ENCODE results near the gene VTI1A.
"Not testable (repeated sequence)": the region's sequence is repeated elsewhere in the genome, so short reads cannot be mapped to it uniquely, and the experiment has no call there.

The VTI1A gene

GRCh38 chr10:112706577-112706976 is 259.6 kb downstream of the VTI1A start:
- DNase-seq (ENCODE audit: low read depth, low spot score): no peak

GRCh38 chr10:112708461-112708860 is 261.4 kb downstream of the VTI1A start:
- no peak for DNase-seq (ENCODE audit: low read depth, low spot score)
- H3K27ac ChIP-seq: no peak overlapping the region

More at GRCh38 chr10:112706577-112706976, 259.6 kb downstream of the VTI1A start:
- H3K27ac ChIP-seq: no peak overlapping the region

- DNase-seq (ENCODE audit: low read depth, low spot score): no peak
Observed at GRCh38 chr10:112710528-112710927, 263.5 kb downstream of the VTI1A start.

GRCh38 chr10:112711366-112711765 is 264.4 kb downstream of the VTI1A start:
- no peak for DNase-seq (ENCODE audit: low read depth, low spot score)
- H3K27ac ChIP-seq: no peak overlapping the region

More at GRCh38 chr10:112710528-112710927, 263.5 kb downstream of the VTI1A start:
- H3K27ac ChIP-seq: no peak overlapping the region

- no peak for DNase-seq (ENCODE audit: low read depth, low spot score)
Observed at GRCh38 chr10:112712536-112712935, 265.5 kb downstream of the VTI1A start.

GRCh38 chr10:112713411-112713810 is 266.4 kb downstream of the VTI1A start:
- no peak overlapping the region for H3K27ac ChIP-seq
- DNase-seq (ENCODE audit: low read depth, low spot score): no peak

More at GRCh38 chr10:112712536-112712935, 265.5 kb downstream of the VTI1A start:
- H3K27ac ChIP-seq: no peak overlapping the region

- peak overlapping the region; percentile 39 for H3K27ac ChIP-seq
Observed at GRCh38 chr10:112715581-112715980, 268.6 kb downstream of the VTI1A start.

GRCh38 chr10:112716076-112716475 is 269.1 kb downstream of the VTI1A start:
- no peak for DNase-seq (ENCODE audit: low read depth, low spot score)
- peak overlapping the region; percentile 39 for H3K27ac ChIP-seq

More at GRCh38 chr10:112715581-112715980, 268.6 kb downstream of the VTI1A start:
- no peak for DNase-seq (ENCODE audit: low read depth, low spot score)

GRCh38 chr10:112716924-112717413 is 270.0 kb downstream of the VTI1A start:
- no peak for DNase-seq (ENCODE audit: low read depth, low spot score)
- no peak overlapping the region for H3K27ac ChIP-seq

- DNase-seq (ENCODE audit: low read depth, low spot score): no peak
- H3K27ac ChIP-seq: no peak overlapping the region
Observed at GRCh38 chr10:112720178-112720577, 273.2 kb downstream of the VTI1A start.

- DNase-seq (ENCODE audit: low read depth, low spot score): no peak
Observed at GRCh38 chr10:112721080-112721698, 274.2 kb downstream of the VTI1A start.

GRCh38 chr10:112722758-112723157 is 275.7 kb downstream of the VTI1A start:
- no peak for DNase-seq (ENCODE audit: low read depth, low spot score)

More at GRCh38 chr10:112721080-112721698, 274.2 kb downstream of the VTI1A start:
- no peak overlapping the region for H3K27ac ChIP-seq

GRCh38 chr10:112723876-112724275 is 276.9 kb downstream of the VTI1A start:
- no peak for DNase-seq (ENCODE audit: low read depth, low spot score)
- no peak overlapping the region for H3K27ac ChIP-seq

More at GRCh38 chr10:112722758-112723157, 275.7 kb downstream of the VTI1A start:
- no peak overlapping the region for H3K27ac ChIP-seq

- no peak for DNase-seq (ENCODE audit: low read depth, low spot score)
- no peak overlapping the region for H3K27ac ChIP-seq
Observed at GRCh38 chr10:112724404-112724991, 277.5 kb downstream of the VTI1A start.

- no peak overlapping the region for H3K27ac ChIP-seq
- DNase-seq (ENCODE audit: low read depth, low spot score): no peak
Observed at GRCh38 chr10:112728118-112728883, 281.3 kb downstream of the VTI1A start.

GRCh38 chr10:112728997-112729396 is 282.0 kb downstream of the VTI1A start:
- no peak for DNase-seq (ENCODE audit: low read depth, low spot score)
- no peak overlapping the region for H3K27ac ChIP-seq

GRCh38 chr10:112731450-112731849 is 284.4 kb downstream of the VTI1A start:
- peak overlapping the region; percentile 52 for H3K27ac ChIP-seq
- DNase-seq (ENCODE audit: low read depth, low spot score): not testable (repeated sequence)

- H3K27ac ChIP-seq: peak overlapping the region; percentile 52
- no peak for DNase-seq (ENCODE audit: low read depth, low spot score)
Observed at GRCh38 chr10:112732277-112732921, 285.4 kb downstream of the VTI1A start.

- no peak for DNase-seq (ENCODE audit: low read depth, low spot score)
- no peak overlapping the region for H3K27ac ChIP-seq
Observed at GRCh38 chr10:112735041-112735695, 288.2 kb downstream of the VTI1A start.
